PFSK-1 (cell line): ENCODE results near the gene SYDE1.

Experiments
- FOXP2 ChIP-seq: optimal IDR thresholded peaks from 2 replicates; pipeline ENCODE3; 2011; ENCODE audit warnings: borderline replicate concordance, control low read depth, inconsistent platforms; ENCODE audit not compliant: insufficient read depth; ENCODE audit errors: extremely low read length, extremely low read depth
- POLR2AphosphoS5 ChIP-seq: IDR thresholded peaks from 2 replicates; pipeline ENCODE4 v1.6.1; 2012; ENCODE audit warnings: low read depth, mild to moderate bottlenecking, control low read depth, low read length, moderate library complexity
- SIN3A ChIP-seq: IDR thresholded peaks from 2 replicates; pipeline ENCODE4 v1.6.1; 2012; ENCODE audit warnings: mild to moderate bottlenecking, low read length, moderate library complexity, borderline replicate concordance; ENCODE audit not compliant: insufficient read depth
- TAF1 ChIP-seq: IDR thresholded peaks from 2 replicates; pipeline ENCODE4 v1.6.1; 2012; ENCODE audit warnings: low read length, control low read depth, borderline replicate concordance; ENCODE audit not compliant: insufficient read depth
- TF ChIP-seq, protein P1 (sequence below), 2 experiments: IDR thresholded peaks; 2 replicates each; pipeline versions ENCODE4 v1.6.1 to v1.8.0; 2011 to 2012; ENCODE audit warnings: low read depth in 2 of 2, low read length in 2 of 2, control low read depth in 1 of 2, inconsistent platforms in 1 of 2, mild to moderate bottlenecking in 1 of 2, moderate library complexity in 1 of 2; ENCODE audit not compliant: insufficient read depth in 1 of 2

DNA sequence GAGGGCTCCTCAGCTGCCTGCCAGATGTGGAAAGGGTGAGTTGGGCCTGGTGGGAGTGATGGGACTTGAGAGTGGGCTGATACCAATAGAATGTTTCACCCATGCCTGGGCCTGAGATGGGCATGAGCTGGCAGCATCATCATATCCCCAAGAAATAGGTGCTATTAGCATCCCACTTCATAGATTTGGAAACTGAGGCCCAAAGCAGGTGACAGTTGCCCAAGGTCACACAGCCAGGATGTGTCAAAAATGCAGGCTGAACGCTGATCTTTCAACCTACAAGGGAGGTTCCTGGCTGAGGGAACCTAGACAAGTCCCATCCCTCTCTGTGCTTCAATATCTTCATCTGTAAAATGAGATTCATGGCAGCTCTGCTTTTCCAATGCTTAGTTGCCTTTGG is 4.6 kb downstream of the SYDE1 start:
- TF ChIP-seq POLR2AphosphoS5 = no peak
- TF ChIP-seq, protein P1, sequence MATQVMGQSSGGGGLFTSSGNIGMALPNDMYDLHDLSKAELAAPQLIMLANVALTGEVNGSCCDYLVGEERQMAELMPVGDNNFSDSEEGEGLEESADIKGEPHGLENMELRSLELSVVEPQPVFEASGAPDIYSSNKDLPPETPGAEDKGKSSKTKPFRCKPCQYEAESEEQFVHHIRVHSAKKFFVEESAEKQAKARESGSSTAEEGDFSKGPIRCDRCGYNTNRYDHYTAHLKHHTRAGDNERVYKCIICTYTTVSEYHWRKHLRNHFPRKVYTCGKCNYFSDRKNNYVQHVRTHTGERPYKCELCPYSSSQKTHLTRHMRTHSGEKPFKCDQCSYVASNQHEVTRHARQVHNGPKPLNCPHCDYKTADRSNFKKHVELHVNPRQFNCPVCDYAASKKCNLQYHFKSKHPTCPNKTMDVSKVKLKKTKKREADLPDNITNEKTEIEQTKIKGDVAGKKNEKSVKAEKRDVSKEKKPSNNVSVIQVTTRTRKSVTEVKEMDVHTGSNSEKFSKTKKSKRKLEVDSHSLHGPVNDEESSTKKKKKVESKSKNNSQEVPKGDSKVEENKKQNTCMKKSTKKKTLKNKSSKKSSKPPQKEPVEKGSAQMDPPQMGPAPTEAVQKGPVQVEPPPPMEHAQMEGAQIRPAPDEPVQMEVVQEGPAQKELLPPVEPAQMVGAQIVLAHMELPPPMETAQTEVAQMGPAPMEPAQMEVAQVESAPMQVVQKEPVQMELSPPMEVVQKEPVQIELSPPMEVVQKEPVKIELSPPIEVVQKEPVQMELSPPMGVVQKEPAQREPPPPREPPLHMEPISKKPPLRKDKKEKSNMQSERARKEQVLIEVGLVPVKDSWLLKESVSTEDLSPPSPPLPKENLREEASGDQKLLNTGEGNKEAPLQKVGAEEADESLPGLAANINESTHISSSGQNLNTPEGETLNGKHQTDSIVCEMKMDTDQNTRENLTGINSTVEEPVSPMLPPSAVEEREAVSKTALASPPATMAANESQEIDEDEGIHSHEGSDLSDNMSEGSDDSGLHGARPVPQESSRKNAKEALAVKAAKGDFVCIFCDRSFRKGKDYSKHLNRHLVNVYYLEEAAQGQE (IDR thresholded peaks at IDR 0.05; ENCODE audit: insufficient read depth in 1 of 2, low read depth in 2 of 2, low read length in 2 of 2) = no peak
- TF ChIP-seq TAF1 = no peak
- no peak for TF ChIP-seq SIN3A
- TF ChIP-seq FOXP2 = no peak
